Lung (tissue), 12 donors: ENCODE measurements around the gene LUC7L. TPM values are rescaled to one million over a fixed set of nuclear protein-coding genes. Genes with fewer than 3 reads are reported as not detected.
"Not testable (repeated sequence)": the region's sequence is repeated elsewhere in the genome, so short reads cannot be mapped to it uniquely, and the experiment has no call there.

Experiments
- ATAC-seq: fragments of 200-7000 bp; cut with Tn5 transposase; one replicate; pipeline ENCODE4 v1.9.1; 2020; ENCODE audit warnings: moderate number of reproducible peaks; ENCODE audit not compliant: insufficient read depth, low FRiP score
- DNase-seq, 3 donors: peaks; one replicate each; pipeline ENCODE4 v3.0.0-alpha.2; 2013 to 2017
- H3K27ac ChIP-seq, 2 donors: one replicate each; pipeline ENCODE4 v1.5.1; 2013; ENCODE audit warnings: mild to moderate bottlenecking in 2 of 2, moderate library complexity in 2 of 2, control low read depth in 1 of 2, inconsistent platforms in 1 of 2, low read depth in 1 of 2, low read length in 1 of 2
- H3K27me3 ChIP-seq, 3 donors: one replicate each; pipeline ENCODE4 v1.5.1; 2013; ENCODE audit warnings: low read length in 2 of 3; ENCODE audit not compliant: control insufficient read depth in 3 of 3, insufficient read depth in 3 of 3
- H3K36me3 ChIP-seq, 4 donors: one replicate each; pipeline ENCODE4 v1.5.1; 2013; ENCODE audit warnings: low read length in 4 of 4, mild to moderate bottlenecking in 1 of 4, moderate library complexity in 1 of 4; ENCODE audit not compliant: control insufficient read depth in 4 of 4, insufficient read depth in 4 of 4
- H3K4me1 ChIP-seq, 5 donors: one replicate each; pipeline ENCODE4 v1.5.1; 2013; ENCODE audit warnings: low read length in 5 of 5, mild to moderate bottlenecking in 2 of 5, moderate library complexity in 1 of 5; ENCODE audit not compliant: control insufficient read depth in 5 of 5, insufficient read depth in 5 of 5
- H3K4me3 ChIP-seq: one replicate; pipeline ENCODE4 v1.5.1; 2013; ENCODE audit warnings: mild to moderate bottlenecking, control low read depth, moderate library complexity
- H3K9ac ChIP-seq, 2 donors: one replicate each; pipeline ENCODE4 v1.5.1; 2013; ENCODE audit warnings: low read length in 2 of 2, control low read depth in 1 of 2; ENCODE audit not compliant: insufficient read depth in 1 of 2
- H3K9me3 ChIP-seq, 4 donors: one replicate each; pipeline ENCODE4 v1.5.1; 2013; ENCODE audit warnings: low read length in 3 of 4, mild to moderate bottlenecking in 1 of 4, moderate library complexity in 1 of 4; ENCODE audit not compliant: control insufficient read depth in 4 of 4, insufficient read depth in 3 of 4
- WGBS, 2 donors: extraction: QIAGEN DNeasy Blood & Tissue Kit; methylation state at CpG; one replicate each; pipeline ENCODE4 v1.1.7; 2013; 5-methylcytosine and 5-hydroxymethylcytosine counted together
- polyA plus RNA-seq, 2 donors: library from polyadenylated mRNA; stranded (reverse); fragments of 200-250 nt; gene quantifications; one replicate each; pipeline ENCODE4 v1.2.1, GENCODE V29; 2013
- total RNA-seq, 2 donors: library from RNA; depleted of rRNA in 1 of 2; stranded (reverse); fragments of >200 nt in 1 of 2; gene quantifications; one replicate each; pipeline ENCODE4 v1.2.1, GENCODE V29; 2014 to 2021
- TF ChIP-seq, protein P1 (sequence below): IDR thresholded peaks from 2 replicates; pipeline ENCODE4 v1.5.1; 2012; ENCODE audit warnings: mild to moderate bottlenecking; ENCODE audit errors: control extremely low read depth, extremely low read depth
- donor health status: control.
- donor health status: control.
- donor health status: Bipolar disorder and iron deficiency.
- donor health status: healthy.
- donor health status: DM: yes; HTN: yes; CAD: no.

LUC7L gene
- total and polyA plus RNA-seq, 4 donors, result 35.2 to 115 (median 80.8) TPM

DNA sequence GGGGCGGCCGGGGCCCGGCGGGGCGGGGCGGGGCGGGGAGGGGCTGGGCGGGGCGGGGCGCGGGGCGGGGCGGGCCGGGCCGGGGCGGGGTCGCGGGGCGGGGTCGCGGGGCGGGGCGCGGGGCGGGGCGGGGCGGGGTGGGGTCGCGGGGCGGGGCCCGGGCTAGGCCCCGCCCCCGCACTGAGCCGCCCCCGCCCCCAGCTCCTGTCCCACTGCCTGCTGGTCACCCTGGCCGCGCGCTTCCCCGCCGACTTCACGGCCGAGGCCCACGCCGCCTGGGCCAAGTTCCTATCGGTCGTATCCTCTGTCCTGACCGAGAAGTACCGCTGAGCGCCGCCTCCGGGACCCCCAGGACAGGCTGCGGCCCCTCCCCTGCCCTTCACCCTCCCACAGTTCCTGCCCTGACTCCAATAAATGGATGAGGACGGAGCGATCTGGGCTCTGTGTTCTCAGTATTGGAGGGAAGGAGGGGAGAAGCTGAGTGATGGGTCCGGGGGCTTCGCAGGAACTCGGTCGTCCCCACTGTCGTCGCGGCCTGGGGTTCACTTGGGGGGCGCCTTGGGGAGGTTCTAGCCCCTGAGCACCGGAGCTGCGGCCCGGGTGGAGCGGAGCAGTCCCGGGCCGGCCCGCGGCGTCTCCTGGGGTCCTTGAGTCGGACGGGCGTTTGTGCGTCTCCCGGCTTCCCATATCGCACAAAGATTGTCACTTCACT lies 64.3 kb downstream of the LUC7L start:
- Histone ChIP-seq H3K9ac (no peak overlapping the region), H3K4me3 (no peak overlapping the region), H3K4me1 (peaks cover 0 to 12% (median 0%) of the 10 kb centered on the region in 5 donors), H3K27ac (no peak overlapping the region), H3K27me3 (peaks cover 5 to 66% (median 37%) of the 10 kb centered on the region in 3 donors), H3K36me3 (no peaks in the 10 kb centered on the region), H3K9me3 (peaks cover 0 to 2% (median 0%) of the 10 kb centered on the region in 4 donors)
- TF ChIP-seq, protein P1, sequence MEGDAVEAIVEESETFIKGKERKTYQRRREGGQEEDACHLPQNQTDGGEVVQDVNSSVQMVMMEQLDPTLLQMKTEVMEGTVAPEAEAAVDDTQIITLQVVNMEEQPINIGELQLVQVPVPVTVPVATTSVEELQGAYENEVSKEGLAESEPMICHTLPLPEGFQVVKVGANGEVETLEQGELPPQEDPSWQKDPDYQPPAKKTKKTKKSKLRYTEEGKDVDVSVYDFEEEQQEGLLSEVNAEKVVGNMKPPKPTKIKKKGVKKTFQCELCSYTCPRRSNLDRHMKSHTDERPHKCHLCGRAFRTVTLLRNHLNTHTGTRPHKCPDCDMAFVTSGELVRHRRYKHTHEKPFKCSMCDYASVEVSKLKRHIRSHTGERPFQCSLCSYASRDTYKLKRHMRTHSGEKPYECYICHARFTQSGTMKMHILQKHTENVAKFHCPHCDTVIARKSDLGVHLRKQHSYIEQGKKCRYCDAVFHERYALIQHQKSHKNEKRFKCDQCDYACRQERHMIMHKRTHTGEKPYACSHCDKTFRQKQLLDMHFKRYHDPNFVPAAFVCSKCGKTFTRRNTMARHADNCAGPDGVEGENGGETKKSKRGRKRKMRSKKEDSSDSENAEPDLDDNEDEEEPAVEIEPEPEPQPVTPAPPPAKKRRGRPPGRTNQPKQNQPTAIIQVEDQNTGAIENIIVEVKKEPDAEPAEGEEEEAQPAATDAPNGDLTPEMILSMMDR, result no peak
- DNase-seq (no peak), ATAC-seq (no peak)
- 2 to 5% methylated on average over 40 to 50 of the region's 77 CpGs for WGBS, 2 donors

DNA sequence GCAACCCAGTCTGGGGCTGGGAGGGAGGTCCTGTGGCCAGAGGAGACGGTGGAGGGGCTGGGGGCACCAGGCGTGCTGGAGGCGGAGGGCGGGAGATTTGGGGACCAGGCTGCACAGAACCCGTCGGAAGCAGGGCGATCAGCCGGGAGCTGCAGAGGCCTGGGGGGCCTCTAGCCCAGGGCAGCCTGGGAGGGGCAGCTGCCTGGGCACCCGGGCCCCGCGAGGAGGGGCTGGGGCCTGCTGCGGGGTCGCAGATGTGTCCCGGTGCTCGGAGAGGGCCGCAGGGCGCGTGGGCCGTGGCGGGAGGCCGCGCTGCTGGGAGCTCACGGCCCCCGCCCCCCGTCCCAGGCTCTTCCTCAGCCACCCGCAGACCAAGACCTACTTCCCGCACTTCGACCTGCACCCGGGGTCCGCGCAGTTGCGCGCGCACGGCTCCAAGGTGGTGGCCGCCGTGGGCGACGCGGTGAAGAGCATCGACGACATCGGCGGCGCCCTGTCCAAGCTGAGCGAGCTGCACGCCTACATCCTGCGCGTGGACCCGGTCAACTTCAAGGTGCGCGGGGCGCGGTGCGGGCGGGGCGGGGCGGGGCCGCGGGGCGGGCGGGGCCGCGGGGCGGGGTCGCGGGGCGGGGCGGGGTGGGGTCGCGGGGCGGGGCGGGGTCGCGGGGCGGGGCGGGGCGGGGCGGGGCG lies 65.0 kb downstream of the LUC7L start:
- peaks cover 0 to 12% (median 0%) of the 10 kb centered on the region in 5 donors for H3K4me1 ChIP-seq
- not testable (repeated sequence) for H3K36me3 ChIP-seq, H3K9ac ChIP-seq, H3K4me3 ChIP-seq, H3K27ac ChIP-seq, DNase-seq, ATAC-seq, H3K9me3 ChIP-seq
- 2% methylated on average over 14 of the region's 80 CpGs; no CpG with 5 or more reads in 1 of the 2 donors for WGBS, 2 donors
- H3K27me3 ChIP-seq, result peaks cover 5 to 67% (median 38%) of the 10 kb centered on the region in 3 donors

DNA sequence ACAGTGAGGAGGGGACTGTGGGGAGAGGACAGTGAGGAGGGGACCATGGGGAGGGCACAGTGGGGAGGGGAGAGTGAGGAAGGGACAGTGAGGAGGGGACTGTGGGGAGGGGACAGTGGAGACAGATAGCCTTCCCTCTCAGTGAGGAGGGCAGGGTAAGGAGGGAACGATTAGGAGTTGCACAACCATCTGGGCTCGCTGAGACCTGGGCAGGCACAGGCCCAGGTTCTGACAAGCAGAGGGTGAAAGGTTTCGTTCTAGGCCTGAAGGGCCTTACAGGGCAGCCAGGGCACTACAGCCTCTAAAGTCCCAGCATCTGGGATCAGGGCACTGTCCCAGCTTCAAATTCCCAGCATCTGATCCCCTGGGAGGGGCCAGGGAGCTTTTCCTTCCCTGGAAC lies 65.6 kb downstream of the LUC7L start:
- H3K4me3 ChIP-seq, DNase-seq, H3K27ac ChIP-seq, H3K9me3 ChIP-seq, H3K36me3 ChIP-seq, H3K9ac ChIP-seq, ATAC-seq: not testable (repeated sequence)
- 9 to 46% methylated on average over 2 of the region's 3 CpGs for WGBS, 2 donors
- Histone ChIP-seq H3K4me1 (peaks cover 0 to 12% (median 0%) of the 10 kb centered on the region in 5 donors), H3K27me3 (peaks cover 5 to 63% (median 37%) of the 10 kb centered on the region in 3 donors)

DNA sequence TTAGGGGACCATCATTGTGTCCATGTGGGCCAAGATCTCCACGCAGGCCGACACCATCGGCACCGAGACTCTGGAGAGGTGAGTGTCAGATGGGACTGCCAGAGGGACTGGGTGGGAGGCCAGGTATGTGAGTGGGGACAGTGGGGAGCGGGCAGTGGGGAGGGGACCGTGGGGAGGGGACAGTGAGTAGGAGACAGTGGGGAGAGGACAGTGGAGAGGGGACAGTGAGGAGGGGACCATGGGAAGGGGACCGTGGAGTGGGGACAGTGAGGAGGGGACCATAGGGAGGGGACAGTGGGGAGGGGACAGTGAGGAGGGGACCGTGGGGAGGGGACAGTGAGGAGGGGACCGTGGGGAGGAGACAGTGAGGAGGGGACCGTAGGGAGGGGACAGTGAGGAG lies 66.1 kb downstream of the LUC7L start:
- not testable (repeated sequence) for H3K9ac ChIP-seq, H3K27ac ChIP-seq, ATAC-seq, H3K9me3 ChIP-seq, H3K4me3 ChIP-seq, DNase-seq, H3K36me3 ChIP-seq
- Histone ChIP-seq H3K27me3 (peaks cover 5 to 59% (median 35%) of the 10 kb centered on the region in 3 donors), H3K4me1 (peaks cover 0 to 12% (median 0%) of the 10 kb centered on the region in 5 donors)
- WGBS, 2 donors, result 85 to 89% methylated on average over 5 to 10 of the region's 10 CpGs
